NB4 (cell line): Measurements from ENCODE around the gene HTR1E.

ENCODE experiments used
- CTCF ChIP-seq: IDR thresholded peaks from one replicate; pipeline ENCODE4 v1.5.1; 2012; ENCODE audit warnings: low read depth, low read length
- POLR2A ChIP-seq: IDR thresholded peaks from 2 replicates; pipeline ENCODE4 v1.6.1; 2011; ENCODE audit warnings: mild to moderate bottlenecking; ENCODE audit not compliant: insufficient read length; ENCODE audit errors: extremely low read depth

- TF ChIP-seq CTCF = no peak
- no peak for TF ChIP-seq POLR2A
These were observed 15.7 kb downstream of the HTR1E start for GRCh38 chr6:86952991-86953390.
